ENCODE data around the gene MX1. TPM values are rescaled to one million over a fixed set of nuclear protein-coding genes. Genes with fewer than 3 reads are reported as not detected.

MX1 gene
- total and polyA plus RNA-seq, 2 experiments from 2014 or later: 2.1 to 6.5 TPM

DNA sequence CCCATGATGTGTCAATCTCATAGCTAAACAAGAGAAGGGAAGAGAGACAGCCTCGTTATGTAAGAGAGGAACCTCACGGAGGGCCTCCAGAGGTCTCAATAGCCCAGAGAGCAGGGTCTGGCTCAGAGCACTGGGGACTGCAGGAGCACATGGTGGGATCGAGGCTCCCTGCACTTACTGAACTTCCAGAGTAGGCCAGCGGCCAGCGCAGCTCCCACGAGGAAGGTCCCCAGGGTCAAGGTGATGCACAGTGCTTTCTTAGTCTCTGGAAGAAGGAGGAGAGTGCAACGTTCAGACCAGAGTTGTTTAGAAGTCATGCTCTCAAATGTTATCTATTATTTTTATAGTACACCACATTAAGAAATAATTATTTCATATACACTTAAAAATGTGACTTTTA lies 63.3 kb downstream of the MX1 start:
- no peaks in the 10 kb centered on the region for H3K27me3 ChIP-seq (ENCODE audit: insufficient read depth)
- no peak overlapping the region for H3K27ac ChIP-seq (ENCODE audit: low read depth)
- H3K9me2 ChIP-seq (ENCODE audit: insufficient read depth): no peaks in the 10 kb centered on the region
- no peaks in the 10 kb centered on the region for H3K9me3 Mint-ChIP-seq
- no peak overlapping the region for H3K4me2 ChIP-seq
- H3K4me1 Mint-ChIP-seq: peaks cover 13% of the 10 kb centered on the region
- peaks cover 2% of the 10 kb centered on the region for H3K27me3 Mint-ChIP-seq (ENCODE audit: insufficient read depth, low read depth, poor library complexity)
- no peaks in the 10 kb centered on the region; the same call in 1 of the 3 replicates for H3K36me3 Mint-ChIP-seq (ENCODE audit: low read depth)
- no peaks in the 10 kb centered on the region for H3K4me1 ChIP-seq (ENCODE audit: insufficient read depth)
- TF ChIP-seq CREB1 (CRISPR knock-in tag; IDR thresholded peaks at IDR 0.05; ENCODE audit: low read depth): no peak
- no peak for TF ChIP-seq EZH2phosphoT487 (IDR thresholded peaks at IDR 0.05; ENCODE audit: unreplicated experiment)
- TF ChIP-seq, protein P1, sequence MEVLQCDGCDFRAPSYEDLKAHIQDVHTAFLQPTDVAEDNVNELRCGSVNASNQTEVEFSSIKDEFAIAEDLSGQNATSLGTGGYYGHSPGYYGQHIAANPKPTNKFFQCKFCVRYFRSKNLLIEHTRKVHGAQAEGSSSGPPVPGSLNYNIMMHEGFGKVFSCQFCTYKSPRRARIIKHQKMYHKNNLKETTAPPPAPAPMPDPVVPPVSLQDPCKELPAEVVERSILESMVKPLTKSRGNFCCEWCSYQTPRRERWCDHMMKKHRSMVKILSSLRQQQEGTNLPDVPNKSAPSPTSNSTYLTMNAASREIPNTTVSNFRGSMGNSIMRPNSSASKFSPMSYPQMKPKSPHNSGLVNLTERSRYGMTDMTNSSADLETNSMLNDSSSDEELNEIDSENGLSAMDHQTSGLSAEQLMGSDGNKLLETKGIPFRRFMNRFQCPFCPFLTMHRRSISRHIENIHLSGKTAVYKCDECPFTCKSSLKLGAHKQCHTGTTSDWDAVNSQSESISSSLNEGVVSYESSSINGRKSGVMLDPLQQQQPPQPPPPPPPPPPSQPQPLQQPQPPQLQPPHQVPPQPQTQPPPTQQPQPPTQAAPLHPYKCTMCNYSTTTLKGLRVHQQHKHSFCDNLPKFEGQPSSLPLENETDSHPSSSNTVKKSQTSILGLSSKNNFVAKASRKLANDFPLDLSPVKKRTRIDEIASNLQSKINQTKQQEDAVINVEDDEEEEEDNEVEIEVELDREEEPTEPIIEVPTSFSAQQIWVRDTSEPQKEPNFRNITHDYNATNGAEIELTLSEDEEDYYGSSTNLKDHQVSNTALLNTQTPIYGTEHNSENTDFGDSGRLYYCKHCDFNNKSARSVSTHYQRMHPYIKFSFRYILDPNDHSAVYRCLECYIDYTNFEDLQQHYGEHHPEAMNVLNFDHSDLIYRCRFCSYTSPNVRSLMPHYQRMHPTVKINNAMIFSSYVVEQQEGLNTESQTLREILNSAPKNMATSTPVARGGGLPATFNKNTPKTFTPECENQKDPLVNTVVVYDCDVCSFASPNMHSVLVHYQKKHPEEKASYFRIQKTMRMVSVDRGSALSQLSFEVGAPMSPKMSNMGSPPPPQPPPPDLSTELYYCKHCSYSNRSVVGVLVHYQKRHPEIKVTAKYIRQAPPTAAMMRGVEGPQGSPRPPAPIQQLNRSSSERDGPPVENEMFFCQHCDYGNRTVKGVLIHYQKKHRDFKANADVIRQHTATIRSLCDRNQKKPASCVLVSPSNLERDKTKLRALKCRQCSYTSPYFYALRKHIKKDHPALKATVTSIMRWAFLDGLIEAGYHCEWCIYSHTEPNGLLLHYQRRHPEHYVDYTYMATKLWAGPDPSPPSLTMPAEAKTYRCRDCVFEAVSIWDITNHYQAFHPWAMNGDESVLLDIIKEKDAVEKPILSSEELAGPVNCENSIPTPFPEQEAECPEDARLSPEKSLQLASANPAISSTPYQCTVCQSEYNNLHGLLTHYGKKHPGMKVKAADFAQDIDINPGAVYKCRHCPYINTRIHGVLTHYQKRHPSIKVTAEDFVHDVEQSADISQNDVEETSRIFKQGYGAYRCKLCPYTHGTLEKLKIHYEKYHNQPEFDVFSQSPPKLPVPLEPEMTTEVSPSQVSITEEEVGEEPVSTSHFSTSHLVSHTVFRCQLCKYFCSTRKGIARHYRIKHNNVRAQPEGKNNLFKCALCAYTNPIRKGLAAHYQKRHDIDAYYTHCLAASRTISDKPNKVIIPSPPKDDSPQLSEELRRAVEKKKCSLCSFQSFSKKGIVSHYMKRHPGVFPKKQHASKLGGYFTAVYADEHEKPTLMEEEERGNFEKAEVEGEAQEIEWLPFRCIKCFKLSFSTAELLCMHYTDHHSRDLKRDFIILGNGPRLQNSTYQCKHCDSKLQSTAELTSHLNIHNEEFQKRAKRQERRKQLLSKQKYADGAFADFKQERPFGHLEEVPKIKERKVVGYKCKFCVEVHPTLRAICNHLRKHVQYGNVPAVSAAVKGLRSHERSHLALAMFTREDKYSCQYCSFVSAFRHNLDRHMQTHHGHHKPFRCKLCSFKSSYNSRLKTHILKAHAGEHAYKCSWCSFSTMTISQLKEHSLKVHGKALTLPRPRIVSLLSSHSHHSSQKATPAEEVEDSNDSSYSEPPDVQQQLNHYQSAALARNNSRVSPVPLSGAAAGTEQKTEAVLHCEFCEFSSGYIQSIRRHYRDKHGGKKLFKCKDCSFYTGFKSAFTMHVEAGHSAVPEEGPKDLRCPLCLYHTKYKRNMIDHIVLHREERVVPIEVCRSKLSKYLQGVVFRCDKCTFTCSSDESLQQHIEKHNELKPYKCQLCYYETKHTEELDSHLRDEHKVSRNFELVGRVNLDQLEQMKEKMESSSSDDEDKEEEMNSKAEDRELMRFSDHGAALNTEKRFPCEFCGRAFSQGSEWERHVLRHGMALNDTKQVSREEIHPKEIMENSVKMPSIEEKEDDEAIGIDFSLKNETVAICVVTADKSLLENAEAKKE (CRISPR knock-in tag; IDR thresholded peaks at IDR 0.05): no peak
- no peak for TF ChIP-seq STAT1 (IDR thresholded peaks at IDR 0.05; ENCODE audit: unreplicated experiment)
- TF ChIP-seq ZNF331 (CRISPR knock-in tag; IDR thresholded peaks at IDR 0.05; ENCODE audit: low read depth): no peak
- TF ChIP-seq, protein P2, sequence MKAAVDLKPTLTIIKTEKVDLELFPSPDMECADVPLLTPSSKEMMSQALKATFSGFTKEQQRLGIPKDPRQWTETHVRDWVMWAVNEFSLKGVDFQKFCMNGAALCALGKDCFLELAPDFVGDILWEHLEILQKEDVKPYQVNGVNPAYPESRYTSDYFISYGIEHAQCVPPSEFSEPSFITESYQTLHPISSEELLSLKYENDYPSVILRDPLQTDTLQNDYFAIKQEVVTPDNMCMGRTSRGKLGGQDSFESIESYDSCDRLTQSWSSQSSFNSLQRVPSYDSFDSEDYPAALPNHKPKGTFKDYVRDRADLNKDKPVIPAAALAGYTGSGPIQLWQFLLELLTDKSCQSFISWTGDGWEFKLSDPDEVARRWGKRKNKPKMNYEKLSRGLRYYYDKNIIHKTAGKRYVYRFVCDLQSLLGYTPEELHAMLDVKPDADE (IDR thresholded peaks at IDR 0.05): no peak
- no peak for TF ChIP-seq ZNF114 (CRISPR knock-in tag; IDR thresholded peaks at IDR 0.05)
- TF ChIP-seq POLR2AphosphoS5 (IDR thresholded peaks at IDR 0.05; ENCODE audit: low read depth): no peak
- no peak for TF ChIP-seq EZH2 (IDR thresholded peaks at IDR 0.05; ENCODE audit: low read depth, unreplicated experiment)
- TF ChIP-seq, protein P3, sequence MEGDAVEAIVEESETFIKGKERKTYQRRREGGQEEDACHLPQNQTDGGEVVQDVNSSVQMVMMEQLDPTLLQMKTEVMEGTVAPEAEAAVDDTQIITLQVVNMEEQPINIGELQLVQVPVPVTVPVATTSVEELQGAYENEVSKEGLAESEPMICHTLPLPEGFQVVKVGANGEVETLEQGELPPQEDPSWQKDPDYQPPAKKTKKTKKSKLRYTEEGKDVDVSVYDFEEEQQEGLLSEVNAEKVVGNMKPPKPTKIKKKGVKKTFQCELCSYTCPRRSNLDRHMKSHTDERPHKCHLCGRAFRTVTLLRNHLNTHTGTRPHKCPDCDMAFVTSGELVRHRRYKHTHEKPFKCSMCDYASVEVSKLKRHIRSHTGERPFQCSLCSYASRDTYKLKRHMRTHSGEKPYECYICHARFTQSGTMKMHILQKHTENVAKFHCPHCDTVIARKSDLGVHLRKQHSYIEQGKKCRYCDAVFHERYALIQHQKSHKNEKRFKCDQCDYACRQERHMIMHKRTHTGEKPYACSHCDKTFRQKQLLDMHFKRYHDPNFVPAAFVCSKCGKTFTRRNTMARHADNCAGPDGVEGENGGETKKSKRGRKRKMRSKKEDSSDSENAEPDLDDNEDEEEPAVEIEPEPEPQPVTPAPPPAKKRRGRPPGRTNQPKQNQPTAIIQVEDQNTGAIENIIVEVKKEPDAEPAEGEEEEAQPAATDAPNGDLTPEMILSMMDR (conservative IDR thresholded peaks at IDR 0.05; ENCODE audit: low read depth in 2 of 2): no peak
- no peak for TF ChIP-seq NANOG (IDR thresholded peaks at IDR 0.05; ENCODE audit: borderline replicate concordance)
- TF ChIP-seq, protein P4, sequence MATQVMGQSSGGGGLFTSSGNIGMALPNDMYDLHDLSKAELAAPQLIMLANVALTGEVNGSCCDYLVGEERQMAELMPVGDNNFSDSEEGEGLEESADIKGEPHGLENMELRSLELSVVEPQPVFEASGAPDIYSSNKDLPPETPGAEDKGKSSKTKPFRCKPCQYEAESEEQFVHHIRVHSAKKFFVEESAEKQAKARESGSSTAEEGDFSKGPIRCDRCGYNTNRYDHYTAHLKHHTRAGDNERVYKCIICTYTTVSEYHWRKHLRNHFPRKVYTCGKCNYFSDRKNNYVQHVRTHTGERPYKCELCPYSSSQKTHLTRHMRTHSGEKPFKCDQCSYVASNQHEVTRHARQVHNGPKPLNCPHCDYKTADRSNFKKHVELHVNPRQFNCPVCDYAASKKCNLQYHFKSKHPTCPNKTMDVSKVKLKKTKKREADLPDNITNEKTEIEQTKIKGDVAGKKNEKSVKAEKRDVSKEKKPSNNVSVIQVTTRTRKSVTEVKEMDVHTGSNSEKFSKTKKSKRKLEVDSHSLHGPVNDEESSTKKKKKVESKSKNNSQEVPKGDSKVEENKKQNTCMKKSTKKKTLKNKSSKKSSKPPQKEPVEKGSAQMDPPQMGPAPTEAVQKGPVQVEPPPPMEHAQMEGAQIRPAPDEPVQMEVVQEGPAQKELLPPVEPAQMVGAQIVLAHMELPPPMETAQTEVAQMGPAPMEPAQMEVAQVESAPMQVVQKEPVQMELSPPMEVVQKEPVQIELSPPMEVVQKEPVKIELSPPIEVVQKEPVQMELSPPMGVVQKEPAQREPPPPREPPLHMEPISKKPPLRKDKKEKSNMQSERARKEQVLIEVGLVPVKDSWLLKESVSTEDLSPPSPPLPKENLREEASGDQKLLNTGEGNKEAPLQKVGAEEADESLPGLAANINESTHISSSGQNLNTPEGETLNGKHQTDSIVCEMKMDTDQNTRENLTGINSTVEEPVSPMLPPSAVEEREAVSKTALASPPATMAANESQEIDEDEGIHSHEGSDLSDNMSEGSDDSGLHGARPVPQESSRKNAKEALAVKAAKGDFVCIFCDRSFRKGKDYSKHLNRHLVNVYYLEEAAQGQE (IDR thresholded peaks at IDR 0.05; ENCODE audit: unreplicated experiment): no peak
- TF ChIP-seq JUNB (IDR thresholded peaks at IDR 0.05; ENCODE audit: unreplicated experiment): no peak
- no peaks in the 10 kb centered on the region for H3F3A ChIP-seq (replicated peaks; ENCODE audit: low read depth)
- DNase-seq (ENCODE audit: low spot score) (no peak), ATAC-seq (no peak)
- no peaks in the 10 kb centered on the region; the same call in 1 of the 2 replicates for H4K20me1 ChIP-seq (replicated peaks; ENCODE audit: insufficient read depth)
- no peak overlapping the region for H3K27ac Mint-ChIP-seq
- no peaks in the 10 kb centered on the region for H3K79me2 ChIP-seq (replicated peaks; ENCODE audit: insufficient read depth)
- H3K36me3 ChIP-seq (ENCODE audit: insufficient read depth): no peaks in the 10 kb centered on the region
- H3K4me3 Mint-ChIP-seq: no peak overlapping the region
- no peak overlapping the region for H3K4me3 ChIP-seq
- H2AFZ ChIP-seq: no peak overlapping the region
